Stimulated activated CD4-positive, alpha-beta T cell treated with anti-CD3 and anti-CD28 coated beads, Interleukin-4, amount 100 ng/mL, for 24 hours (primary cell): ENCODE results near the gene NLRP3.
"Not testable (repeated sequence)": the region's sequence is repeated elsewhere in the genome, so short reads cannot be mapped to it uniquely, and the experiment has no call there.

Source experiments
- DNase-seq: peaks from one replicate; pipeline ENCODE4 v3.0.0-alpha.2; 2020

NLRP3 gene

GRCh38 chr1:247392088-247392487 lies 23.9 kb upstream of the NLRP3 start:
- DNase-seq = no peak

- DNase-seq = not testable (repeated sequence)
Observed at GRCh38 chr1:247395075-247395474, 20.9 kb upstream of the NLRP3 start.

GRCh38 chr1:247400685-247401084 lies 15.3 kb upstream of the NLRP3 start:
- no peak for DNase-seq

GRCh38 chr1:247401310-247402119 lies 14.5 kb upstream of the NLRP3 start:
- DNase-seq = no peak

- DNase-seq = no peak
Observed at GRCh38 chr1:247402120-247402675, 13.8 kb upstream of the NLRP3 start.

- no peak for DNase-seq
Observed at GRCh38 chr1:247406014-247406656, 9.8 kb upstream of the NLRP3 start.

GRCh38 chr1:247407180-247407616 lies 8.8 kb upstream of the NLRP3 start:
- peak; percentile 68 for DNase-seq

- DNase-seq = peak; percentile 14
Observed at GRCh38 chr1:247408100-247408499, 7.9 kb upstream of the NLRP3 start.

- DNase-seq = peak; percentile 58
Observed at GRCh38 chr1:247409869-247410544, 6.0 kb upstream of the NLRP3 start.

GRCh38 chr1:247411621-247412327 lies 4.2 kb upstream of the NLRP3 start:
- DNase-seq = no peak

GRCh38 chr1:247417831-247418230 lies 1.9 kb downstream of the NLRP3 start:
- DNase-seq = no peak

- no peak for DNase-seq
Observed at GRCh38 chr1:247419336-247419735, 3.4 kb downstream of the NLRP3 start.

- peak; percentile 53 for DNase-seq
Observed at GRCh38 chr1:247421074-247421473, 5.1 kb downstream of the NLRP3 start.

GRCh38 chr1:247429496-247429895 lies 13.5 kb downstream of the NLRP3 start:
- no peak for DNase-seq

- no peak for DNase-seq
Observed at GRCh38 chr1:247430434-247430833, 14.5 kb downstream of the NLRP3 start.

- DNase-seq = no peak
Observed at GRCh38 chr1:247431643-247432042, 15.7 kb downstream of the NLRP3 start.

- no peak for DNase-seq
Observed at GRCh38 chr1:247434005-247434404, 18.0 kb downstream of the NLRP3 start.

- no peak for DNase-seq
Observed at GRCh38 chr1:247435030-247435758, 19.2 kb downstream of the NLRP3 start.

GRCh38 chr1:247435759-247436147 lies 19.8 kb downstream of the NLRP3 start:
- DNase-seq = no peak

GRCh38 chr1:247437551-247438505 lies 21.9 kb downstream of the NLRP3 start:
- DNase-seq = no peak
